GM18951 (cell line): Measurements from ENCODE around the gene LAMTOR2.

ENCODE experiments used
- POLR2A ChIP-seq: IDR thresholded peaks from 4 replicates; pipeline ENCODE4 v1.6.1; 2011; ENCODE audit warnings: mild to moderate bottlenecking; ENCODE audit not compliant: insufficient read length, insufficient read depth; ENCODE audit errors: extremely low read depth
- in situ Hi-C: fragments of 300-500 bp; cut with MboI; formaldehyde crosslinking; loops from one replicate; pipeline ENCODE4 v1.12.0; 2022; ENCODE audit warnings: low sequenced_read_pairs, mixed read lengths, inconsistent platforms; ENCODE audit not compliant: unreplicated experiment

LAMTOR2 gene

DNA sequence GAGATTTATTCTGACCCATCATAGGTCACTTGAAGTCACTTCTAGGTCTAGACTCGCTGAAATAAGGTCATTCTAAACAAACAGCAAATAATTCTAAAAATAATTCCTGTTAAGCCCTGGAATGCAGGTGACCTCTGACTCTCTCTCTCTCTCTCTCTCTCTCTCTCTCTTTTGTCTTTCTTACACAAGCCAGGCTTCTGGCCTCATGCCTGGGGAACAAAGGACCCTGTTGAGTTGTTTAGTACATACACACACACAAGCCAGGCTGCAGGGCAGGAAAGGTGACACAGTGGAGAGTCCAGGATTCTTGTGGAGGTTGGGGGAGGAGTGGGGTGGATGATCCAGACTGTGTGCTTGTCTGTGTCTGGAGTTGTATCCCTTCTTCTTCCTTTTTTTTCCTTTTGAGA is 31.7 kb downstream of the LAMTOR2 start:
- TF ChIP-seq POLR2A: no peak
- in situ Hi-C loops: no loop called here

DNA sequence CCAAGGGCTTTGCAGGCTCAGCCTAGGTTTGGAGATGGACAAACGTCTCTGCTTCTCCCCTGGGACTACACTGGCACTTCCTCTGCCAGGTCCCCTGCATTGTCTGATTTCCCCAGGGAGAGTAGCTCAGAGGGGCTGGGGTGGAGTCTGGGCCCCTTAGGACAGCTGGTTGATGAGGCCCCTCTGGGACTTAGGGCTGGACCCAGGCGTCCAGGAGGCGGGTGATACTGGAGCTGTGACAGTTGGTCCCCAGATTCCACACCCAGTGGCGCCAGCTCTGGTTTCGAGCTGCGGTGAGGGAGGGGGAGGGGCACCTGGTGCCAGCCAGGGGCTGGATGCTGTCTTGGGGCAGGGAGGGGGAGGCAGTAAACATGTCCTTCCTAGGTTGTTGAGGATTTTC is 35.1 kb downstream of the LAMTOR2 start:
- in situ Hi-C loops: loop anchor here (5.0 to 10.0 kb wide), 2 partner anchors 38 to 225 kb away; no protein-coding TSS in a partner anchor
- TF ChIP-seq POLR2A: no peak

DNA sequence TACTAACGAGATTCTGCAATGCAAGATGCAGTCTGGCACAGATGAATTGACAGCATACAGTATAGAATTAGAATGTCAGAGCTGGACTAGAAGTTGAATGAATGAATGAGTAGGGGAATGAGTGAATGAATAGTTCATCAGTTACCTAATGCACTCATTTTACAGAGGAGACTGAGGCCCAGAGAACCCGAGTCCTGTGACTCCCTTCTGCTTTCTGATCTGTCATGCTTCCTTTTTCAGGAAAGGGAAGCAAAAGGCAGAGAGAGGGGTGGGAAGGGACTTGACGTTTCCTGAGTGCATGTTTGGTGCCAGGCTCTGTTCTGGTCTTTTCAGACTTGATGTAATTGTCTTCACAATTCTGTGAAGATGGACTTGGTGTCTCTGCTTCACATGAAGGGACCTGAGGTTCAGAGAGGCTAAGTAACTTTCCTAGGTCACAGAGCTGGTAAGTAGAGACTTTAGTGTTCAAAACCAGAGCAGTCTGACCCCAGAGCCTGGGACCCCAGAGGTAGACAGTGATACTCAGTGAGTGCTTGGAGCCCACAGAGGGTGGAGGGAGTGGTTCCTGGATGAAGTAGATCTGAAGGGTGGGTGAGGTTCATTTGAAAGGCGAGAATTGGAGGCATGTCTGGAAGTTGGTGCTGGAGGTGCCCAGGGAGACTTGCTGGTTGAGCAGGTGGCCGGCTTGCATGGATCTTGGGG is 35.7 kb downstream of the LAMTOR2 start:
- no peak for TF ChIP-seq POLR2A
- in situ Hi-C loops: loop anchor here (5.0 to 10.0 kb wide), 2 partner anchors 37 to 225 kb away; no protein-coding TSS in a partner anchor

DNA sequence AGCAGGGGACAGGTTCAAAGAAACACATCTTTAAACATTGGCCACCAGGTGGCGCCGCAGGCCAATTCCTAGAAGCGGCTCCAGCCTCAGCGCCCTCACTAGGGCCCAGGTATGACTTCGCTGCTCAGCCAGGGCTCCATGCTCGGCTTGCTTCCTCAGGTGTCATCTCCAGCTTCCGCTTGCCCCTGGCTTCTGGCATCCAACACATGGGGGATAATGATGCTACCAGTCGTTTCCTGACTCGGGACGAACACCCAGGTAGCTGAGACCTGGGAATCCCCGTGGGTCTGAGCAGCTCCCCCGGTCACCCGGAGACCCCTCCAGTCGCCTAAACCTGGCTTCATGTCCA is 36.2 kb downstream of the LAMTOR2 start:
- in situ Hi-C loops: loop anchor here (5.0 to 10.0 kb wide), 2 partner anchors 36 to 224 kb away; no protein-coding TSS in a partner anchor
- no peak for TF ChIP-seq POLR2A

DNA sequence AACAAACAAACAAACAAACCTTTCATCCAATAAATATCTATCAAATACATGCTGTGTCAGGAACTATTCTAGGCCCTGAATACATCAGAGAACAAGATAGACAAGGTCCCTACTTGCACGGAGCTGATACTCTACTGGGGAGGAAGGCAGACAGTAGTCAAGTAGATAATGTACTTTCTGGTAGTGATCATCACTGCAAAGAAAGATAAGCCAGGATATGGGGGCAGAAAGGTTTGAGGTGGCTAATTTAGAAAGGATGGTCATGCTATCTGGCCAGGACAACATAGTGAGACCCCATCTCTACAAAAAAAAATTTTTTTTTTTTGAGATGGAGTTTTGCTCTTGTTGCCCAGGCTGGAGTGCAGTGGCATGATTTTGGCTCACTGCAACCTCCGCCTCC is 37.0 kb downstream of the LAMTOR2 start:
- TF ChIP-seq POLR2A: no peak
- in situ Hi-C loops: loop anchor here (5.0 to 10.0 kb wide), 2 partner anchors 36 to 223 kb away; no protein-coding TSS in a partner anchor

DNA sequence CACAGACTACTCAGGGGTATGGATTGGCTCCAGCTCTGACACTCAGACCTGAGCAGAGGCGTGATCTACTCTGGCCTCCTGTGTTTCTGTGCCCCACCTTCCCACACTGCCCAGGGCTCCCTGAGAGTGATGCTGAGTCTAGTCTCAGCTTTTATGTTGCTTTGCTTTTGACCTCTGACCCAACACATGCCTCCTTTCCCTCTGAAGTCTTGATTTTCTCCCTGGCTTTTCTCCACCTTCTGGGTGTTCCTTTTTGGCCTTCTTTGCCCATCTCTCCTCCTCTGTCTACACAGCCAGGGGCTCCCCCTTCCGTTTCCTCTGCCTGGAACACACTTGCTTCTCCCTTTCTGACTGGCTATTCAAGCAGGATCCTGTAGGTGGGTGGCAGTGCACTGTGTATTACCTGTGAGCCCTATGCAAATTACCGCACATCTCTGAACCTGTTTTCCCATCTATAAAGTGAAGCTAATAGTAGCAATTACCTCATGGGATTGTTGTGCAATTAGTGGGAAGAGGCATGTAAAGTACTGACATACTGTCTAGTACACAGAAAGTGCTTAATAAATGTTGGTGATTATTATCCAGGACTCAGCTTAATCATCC is 41.4 kb downstream of the LAMTOR2 start:
- TF ChIP-seq POLR2A: no peak
- in situ Hi-C loops: loop anchor here (10.0 kb wide), 1 partner anchor 219 kb away; no protein-coding TSS in a partner anchor

DNA sequence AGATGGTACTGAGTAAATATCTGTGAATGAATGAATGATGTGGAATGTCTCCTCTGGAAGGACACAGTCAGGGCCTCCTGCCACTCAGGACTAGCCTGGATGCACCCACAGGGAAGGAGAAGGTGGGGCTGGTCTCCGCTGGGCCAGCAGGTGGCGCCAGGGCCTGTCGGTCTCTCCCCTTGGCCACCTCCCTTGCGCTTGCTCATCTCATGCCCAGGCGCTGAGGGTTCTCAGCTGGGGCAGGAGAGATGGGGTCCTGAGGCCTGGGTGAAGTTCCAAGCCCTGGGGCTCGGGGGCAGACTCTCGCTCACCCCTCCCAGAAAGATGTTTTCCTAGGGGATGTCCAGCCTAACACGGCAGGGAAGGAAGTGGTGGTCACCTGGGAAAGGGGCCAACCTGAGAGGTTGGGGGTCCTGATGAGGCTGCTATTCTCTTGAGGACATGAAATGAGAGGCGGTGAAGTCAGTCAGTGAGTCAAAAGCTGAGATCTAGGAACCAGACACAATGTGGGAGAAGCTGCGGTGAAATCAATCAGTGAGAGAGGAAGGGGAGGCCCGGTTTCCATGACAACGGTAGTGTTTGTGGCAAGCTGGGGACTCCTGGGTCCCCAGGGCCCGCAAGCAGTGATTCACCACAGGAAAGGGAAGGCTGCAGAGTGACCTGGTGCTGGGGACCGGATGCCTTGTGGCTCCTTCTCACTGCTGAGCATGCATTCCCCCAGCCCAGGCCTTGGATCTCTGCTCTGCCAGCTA is 42.2 kb downstream of the LAMTOR2 start:
- in situ Hi-C loops: loop anchor here (10.0 kb wide), 1 partner anchor 218 kb away; no protein-coding TSS in a partner anchor
- TF ChIP-seq POLR2A: no peak

DNA sequence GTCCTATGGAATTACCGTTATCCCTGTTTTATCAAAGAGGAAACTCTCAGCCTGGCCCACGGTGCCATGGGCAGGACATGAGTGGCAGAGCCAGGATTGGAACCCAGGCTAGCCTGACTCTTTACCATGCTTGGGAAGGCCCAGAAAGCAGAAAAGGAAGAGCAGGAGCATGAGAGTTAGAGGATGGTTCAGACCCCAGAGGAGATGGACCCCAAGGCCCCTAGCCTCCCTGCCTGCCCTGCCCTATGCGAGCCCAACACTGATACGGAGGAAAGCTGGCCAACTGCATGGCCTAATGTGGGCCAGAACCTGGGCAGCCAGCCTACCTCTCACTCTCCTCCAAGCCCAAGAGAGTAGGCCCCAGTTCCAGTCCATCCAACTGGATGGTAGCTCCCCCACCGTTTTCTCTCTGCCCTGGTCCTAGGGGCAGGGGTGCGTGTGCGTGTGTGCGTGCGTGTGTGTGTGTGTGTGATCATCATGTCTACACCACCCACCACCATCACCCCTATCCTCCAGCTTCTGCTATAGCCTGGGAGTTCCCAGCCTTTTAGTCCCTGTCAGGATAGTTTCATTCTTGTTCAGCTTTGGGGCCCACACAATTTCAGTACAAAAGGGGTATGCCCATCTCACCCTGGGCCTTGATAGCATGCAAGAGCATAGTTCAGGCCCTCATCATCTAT is 43.1 kb downstream of the LAMTOR2 start:
- in situ Hi-C loops: loop anchor here (10.0 kb wide), 1 partner anchor 217 kb away; no protein-coding TSS in a partner anchor

DNA sequence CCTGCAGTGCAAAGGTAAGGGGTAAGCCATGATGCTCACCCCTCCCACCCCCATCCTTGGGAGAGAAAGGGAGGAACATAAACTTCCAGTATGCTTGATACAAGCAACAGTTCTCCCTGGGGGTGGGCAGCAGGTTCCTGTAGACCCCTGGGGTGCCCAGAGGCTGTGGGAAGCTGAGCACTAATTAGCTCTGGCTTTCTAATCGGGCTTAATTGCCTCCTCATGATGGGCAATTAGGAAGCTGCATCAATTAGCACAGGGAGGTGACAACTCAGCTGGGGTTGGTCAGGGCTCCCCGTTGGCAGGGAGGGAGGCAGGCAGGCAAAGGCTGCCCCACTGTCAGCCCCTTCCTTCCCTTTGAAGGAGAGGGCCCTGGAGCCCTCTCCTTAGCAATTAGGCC is 44.2 kb downstream of the LAMTOR2 start:
- in situ Hi-C loops: loop anchor here (10.0 kb wide), 1 partner anchor 216 kb away; no protein-coding TSS in a partner anchor
- no peak for TF ChIP-seq POLR2A

More for the DNA sequence above, 43.1 kb downstream of the LAMTOR2 start:
- no peak for TF ChIP-seq POLR2A

DNA sequence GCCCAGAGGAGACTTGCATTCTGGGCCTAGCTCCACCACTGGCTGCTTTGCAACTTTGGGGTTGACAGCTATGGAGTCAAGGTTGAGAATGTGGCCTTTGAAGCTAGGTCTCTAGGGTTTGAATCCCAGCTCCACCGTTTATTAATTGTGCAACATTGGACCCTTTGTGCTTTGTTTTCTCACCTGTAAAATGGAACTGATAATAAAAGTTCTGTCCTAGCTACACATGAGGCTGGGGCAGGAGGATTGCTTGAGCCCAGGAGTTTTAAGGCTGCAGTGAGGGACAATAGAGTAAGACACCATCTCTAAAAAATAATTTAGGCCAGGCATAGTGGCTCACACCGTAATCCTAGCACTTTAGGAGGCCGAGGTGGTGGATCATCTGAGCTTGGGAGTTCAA is 44.7 kb downstream of the LAMTOR2 start:
- no peak for TF ChIP-seq POLR2A
- in situ Hi-C loops: loop anchor here (10.0 kb wide), 1 partner anchor 216 kb away; no protein-coding TSS in a partner anchor

DNA sequence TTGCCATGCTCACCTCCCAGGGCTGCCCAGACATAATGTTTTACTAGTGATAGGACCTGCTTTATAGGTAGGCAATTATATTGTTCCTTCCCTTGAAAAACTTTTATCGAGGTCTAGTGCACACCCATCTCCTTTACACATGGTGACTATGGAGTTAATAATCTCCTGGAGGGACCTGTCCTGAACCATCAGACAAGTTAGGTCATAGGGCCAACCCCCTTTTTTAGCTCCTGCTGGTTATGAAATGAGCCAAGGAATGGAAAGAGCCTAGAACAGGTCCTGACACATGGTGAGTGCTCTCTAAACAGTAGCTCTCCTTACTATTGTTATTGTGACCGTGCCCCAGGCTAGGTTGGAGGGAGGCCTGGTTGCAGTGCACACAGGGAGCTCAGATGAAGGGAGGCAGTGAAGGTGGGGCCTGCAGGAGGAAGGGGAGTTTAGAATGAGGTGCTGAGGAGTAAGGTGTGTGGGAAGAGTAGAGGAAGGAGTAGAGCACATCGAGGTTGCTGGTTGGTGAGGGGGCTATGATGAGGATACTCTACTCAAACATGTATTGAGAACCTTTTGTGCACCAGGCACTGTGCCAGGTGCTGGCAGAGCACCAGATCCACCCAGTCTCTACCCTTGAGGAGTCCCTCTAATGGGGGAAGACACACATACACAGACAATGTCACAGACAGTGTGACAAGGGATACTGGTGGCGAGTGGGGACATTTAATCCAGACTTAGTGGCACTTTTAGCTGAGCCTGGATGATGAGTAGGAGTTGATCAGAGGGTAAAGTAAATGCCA is 45.8 kb downstream of the LAMTOR2 start:
- in situ Hi-C loops: no loop called here
- no peak for TF ChIP-seq POLR2A

DNA sequence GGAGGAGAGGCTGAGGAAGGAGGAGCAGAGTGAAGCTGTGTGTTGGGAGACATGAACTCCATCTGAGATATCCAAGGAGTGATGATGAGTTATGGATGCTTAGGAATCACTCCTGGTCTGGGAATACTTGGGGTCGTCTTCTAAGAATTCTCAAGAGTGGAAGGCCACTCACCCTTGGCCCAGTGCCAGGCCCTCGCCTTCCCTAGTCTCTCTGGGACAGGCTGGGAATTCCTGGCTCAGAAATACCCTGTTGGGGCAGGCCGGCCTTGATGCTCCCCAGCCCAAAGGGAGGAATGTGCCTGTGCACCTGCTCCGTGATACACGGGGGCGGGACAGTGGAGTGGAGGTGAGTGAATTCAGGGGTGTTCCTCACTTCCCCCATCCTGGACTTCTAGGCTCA is 47.3 kb downstream of the LAMTOR2 start:
- in situ Hi-C loops: no loop called here
- TF ChIP-seq POLR2A: no peak
